HFFc6 (cell line): ENCODE results near the gene FGA. TPM values are rescaled to one million over a fixed set of nuclear protein-coding genes. Genes with fewer than 3 reads are reported as not detected.
A peak's percentile ranks its signal among the peaks of the same experiment; 100 is the strongest.

Experiments used
- DNase-seq: peaks from one replicate; pipeline ENCODE4 v3.0.0-alpha.2; 2018
- H3K27ac Mint-ChIP-seq: 2 replicates; pipeline ENCODE4 v1.8.0; 2020; ENCODE audit warnings: mild to moderate bottlenecking, mixed read lengths
- H3K27me3 Mint-ChIP-seq: 2 replicates; pipeline ENCODE4 v1.8.0; 2021; ENCODE audit warnings: mild to moderate bottlenecking, moderate library complexity, mixed read lengths; ENCODE audit not compliant: insufficient read depth
- H3K36me3 Mint-ChIP-seq: 2 replicates; pipeline ENCODE4 v1.8.0; 2021; ENCODE audit warnings: low read depth, mixed read lengths
- H3K4me1 Mint-ChIP-seq: 2 replicates; pipeline ENCODE4 v1.8.0; 2020; ENCODE audit warnings: low read depth, mixed read lengths
- H3K4me3 Mint-ChIP-seq: 2 replicates; pipeline ENCODE4 v1.8.0; 2020; ENCODE audit warnings: mild to moderate bottlenecking, moderate library complexity, mixed read lengths
- H3K9me3 Mint-ChIP-seq: 2 replicates; pipeline ENCODE4 v1.8.0; 2020; ENCODE audit warnings: mild to moderate bottlenecking, mixed read lengths
- CTCF ChIP-seq: fragments of 200-600 bp; sonication (generic); IDR thresholded peaks from 2 replicates; pipeline ENCODE4 v1.5.0; 2021; ENCODE audit warnings: antibody characterized with exemption, mild to moderate bottlenecking
- long read RNA-seq: library from polyadenylated mRNA; unstranded; transcript quantifications from one replicate; pipeline ENCODE4 v2.0.0, GENCODE V29; 2019
- total RNA-seq, 6 experiments: library from RNA; stranded (reverse); fragmentation: NEBNext Ultra II Directional; extraction: Animal tissue kit (Norgen Biotek cat#: 25700); gene quantifications; 2 replicates in 1 of 6; 3 replicates in 5 of 6; pipeline ENCODE4 v1.2.3, GENCODE V29; 2021

FGA gene
- total RNA-seq, result not detected
- long read RNA-seq, result 0 reads

GRCh38 chr4:154590329-154591006 is at the start of gene FGA:
FGA (minus strand) TSS chr4:154590742; CDS start chr4:154590687, 55 bp downstream.
- Mint-ChIP-seq H3K27ac (no peak within 1 kb of the TSS), H3K9me3 (no peaks in the 10 kb centered on the region), H3K36me3 (no peaks in the 10 kb centered on the region), H3K27me3 (no peaks in the 10 kb centered on the region; the same call in 1 of the 2 replicates), H3K4me3 (no peak within 1 kb of the TSS), H3K4me1 (no peaks in the 10 kb centered on the region)
- no peak for TF ChIP-seq CTCF
- DNase-seq, result no peak

- no peaks in the 10 kb centered on the region for H3K36me3 Mint-ChIP-seq
- no peak for DNase-seq
- no peak overlapping the region for H3K27ac Mint-ChIP-seq
- no peak for TF ChIP-seq CTCF
- peaks cover 5% of the 10 kb centered on the region for H3K4me1 Mint-ChIP-seq
- no peaks in the 10 kb centered on the region for H3K9me3 Mint-ChIP-seq
- no peak overlapping the region for H3K4me3 Mint-ChIP-seq
- peaks cover 1% of the 10 kb centered on the region; the same call in 1 of the 2 replicates for H3K27me3 Mint-ChIP-seq
Observed at GRCh38 chr4:154634058-154634457, 43.5 kb upstream of the FGA start.

GRCh38 chr4:154631828-154632227 is 41.3 kb upstream of the FGA start:
- Mint-ChIP-seq H3K36me3 (no peaks in the 10 kb centered on the region), H3K27me3 (no peaks in the 10 kb centered on the region), H3K4me3 (no peak overlapping the region), H3K4me1 (no peaks in the 10 kb centered on the region), H3K9me3 (no peaks in the 10 kb centered on the region), H3K27ac (no peak overlapping the region)
- no peak for DNase-seq
- no peak for TF ChIP-seq CTCF

DNA sequence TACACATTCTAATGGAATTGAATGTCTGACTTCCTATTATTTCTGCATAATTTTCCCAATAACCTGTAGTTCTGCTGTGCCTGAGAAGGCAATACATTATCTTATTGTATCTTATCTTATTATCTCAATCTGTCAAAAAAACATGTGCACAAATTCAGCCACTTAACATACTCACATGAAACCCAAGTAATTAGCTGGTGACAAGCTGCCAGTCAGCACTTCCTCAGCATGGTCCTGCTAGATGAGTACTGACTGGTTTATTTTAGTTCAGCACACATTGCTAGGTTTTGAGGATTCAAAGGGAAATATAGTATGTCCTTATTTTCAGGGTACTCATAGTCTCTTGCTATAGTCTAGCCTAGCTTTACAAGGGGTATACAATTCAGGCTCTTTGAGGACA is 39.8 kb upstream of the FGA start:
- no peak for DNase-seq
- Mint-ChIP-seq H3K4me1 (peaks cover 4% of the 10 kb centered on the region; the same call in 1 of the 2 replicates), H3K36me3 (no peaks in the 10 kb centered on the region), H3K27ac (no peak overlapping the region), H3K4me3 (no peak overlapping the region), H3K9me3 (no peaks in the 10 kb centered on the region), H3K27me3 (no peaks in the 10 kb centered on the region)
- no peak for TF ChIP-seq CTCF

- no peak overlapping the region for H3K27ac Mint-ChIP-seq
- H3K4me3 Mint-ChIP-seq, result no peak overlapping the region
- no peaks in the 10 kb centered on the region; the same call in 1 of the 2 replicates for H3K27me3 Mint-ChIP-seq
Observed at GRCh38 chr4:154626793-154627484, 36.4 kb upstream of the FGA start.

More at GRCh38 chr4:154626793-154627484, 36.4 kb upstream of the FGA start:
- Mint-ChIP-seq H3K9me3 (no peaks in the 10 kb centered on the region), H3K4me1 (peaks cover 4% of the 10 kb centered on the region; the same call in 1 of the 2 replicates), H3K36me3 (no peaks in the 10 kb centered on the region)
- TF ChIP-seq CTCF, result peak; percentile 56
- no peak for DNase-seq
